Activated naive CD8-positive, alpha-beta T cell (primary cell): ENCODE data around the gene GRM7.

Experiments
- H3K27ac Mint-ChIP-seq: one replicate; pipeline ENCODE4 v1.8.0; 2021; ENCODE audit warnings: mixed read lengths
- H3K27me3 Mint-ChIP-seq: one replicate; pipeline ENCODE4 v1.8.0; 2021; ENCODE audit warnings: mixed read lengths
- H3K36me3 Mint-ChIP-seq: one replicate; pipeline ENCODE4 v1.8.0; 2021; ENCODE audit warnings: mixed read lengths
- H3K4me1 Mint-ChIP-seq: one replicate; pipeline ENCODE4 v1.8.0; 2021; ENCODE audit warnings: low read depth, mixed read lengths
- H3K4me3 Mint-ChIP-seq: one replicate; pipeline ENCODE4 v1.8.0; 2021; ENCODE audit warnings: mild to moderate bottlenecking, mixed read lengths
- H3K9me3 Mint-ChIP-seq: one replicate; pipeline ENCODE4 v1.8.0; 2021; ENCODE audit warnings: low read depth, mixed read lengths

The GRM7 gene

GRCh38 chr3:7266551-7266950 lies 405.6 kb downstream of the GRM7 start:
- H3K36me3 Mint-ChIP-seq: no peaks in the 10 kb centered on the region
- no peak overlapping the region for H3K27ac Mint-ChIP-seq
- no peak overlapping the region for H3K4me3 Mint-ChIP-seq
- H3K4me1 Mint-ChIP-seq: no peaks in the 10 kb centered on the region
- no peaks in the 10 kb centered on the region for H3K27me3 Mint-ChIP-seq
- peaks cover 4% of the 10 kb centered on the region for H3K9me3 Mint-ChIP-seq

GRCh38 chr3:7270731-7271130 lies 409.8 kb downstream of the GRM7 start:
- Mint-ChIP-seq H3K4me3 (no peak overlapping the region), H3K36me3 (no peaks in the 10 kb centered on the region), H3K27me3 (no peaks in the 10 kb centered on the region), H3K27ac (no peak overlapping the region), H3K4me1 (no peaks in the 10 kb centered on the region), H3K9me3 (peaks cover 4% of the 10 kb centered on the region)

- Mint-ChIP-seq H3K9me3 (peaks cover 4% of the 10 kb centered on the region), H3K36me3 (no peaks in the 10 kb centered on the region), H3K4me1 (no peaks in the 10 kb centered on the region), H3K27ac (no peak overlapping the region), H3K27me3 (no peaks in the 10 kb centered on the region), H3K4me3 (no peak overlapping the region)
These were observed 410.7 kb downstream of the GRM7 start for GRCh38 chr3:7271631-7272030.

- no peak overlapping the region for H3K27ac Mint-ChIP-seq
- no peaks in the 10 kb centered on the region for H3K4me1 Mint-ChIP-seq
- no peak overlapping the region for H3K4me3 Mint-ChIP-seq
- no peaks in the 10 kb centered on the region for H3K27me3 Mint-ChIP-seq
- peaks cover 3% of the 10 kb centered on the region for H3K9me3 Mint-ChIP-seq
- no peaks in the 10 kb centered on the region for H3K36me3 Mint-ChIP-seq
These were observed 411.3 kb downstream of the GRM7 start for GRCh38 chr3:7272203-7272602.

- H3K36me3 Mint-ChIP-seq: no peaks in the 10 kb centered on the region
- H3K9me3 Mint-ChIP-seq: no peaks in the 10 kb centered on the region
- no peaks in the 10 kb centered on the region for H3K4me1 Mint-ChIP-seq
- no peak overlapping the region for H3K27ac Mint-ChIP-seq
- H3K27me3 Mint-ChIP-seq: no peaks in the 10 kb centered on the region
- H3K4me3 Mint-ChIP-seq: no peak overlapping the region
These were observed 414.5 kb downstream of the GRM7 start for GRCh38 chr3:7275396-7275795.

GRCh38 chr3:7280318-7280717 lies 419.4 kb downstream of the GRM7 start:
- Mint-ChIP-seq H3K9me3 (no peaks in the 10 kb centered on the region), H3K4me1 (no peaks in the 10 kb centered on the region), H3K27me3 (peaks cover 2% of the 10 kb centered on the region), H3K27ac (no peak overlapping the region), H3K36me3 (no peaks in the 10 kb centered on the region), H3K4me3 (no peak overlapping the region)

- Mint-ChIP-seq H3K27me3 (peaks cover 2% of the 10 kb centered on the region), H3K36me3 (no peaks in the 10 kb centered on the region), H3K4me1 (no peaks in the 10 kb centered on the region), H3K27ac (no peak overlapping the region), H3K9me3 (no peaks in the 10 kb centered on the region), H3K4me3 (no peak overlapping the region)
These were observed 422.1 kb downstream of the GRM7 start for GRCh38 chr3:7282988-7283387.

GRCh38 chr3:7285505-7285904 lies 424.6 kb downstream of the GRM7 start:
- no peak overlapping the region for H3K4me3 Mint-ChIP-seq
- H3K27me3 Mint-ChIP-seq: peaks cover 2% of the 10 kb centered on the region
- H3K9me3 Mint-ChIP-seq: no peaks in the 10 kb centered on the region
- no peak overlapping the region for H3K27ac Mint-ChIP-seq
- no peaks in the 10 kb centered on the region for H3K36me3 Mint-ChIP-seq
- H3K4me1 Mint-ChIP-seq: no peaks in the 10 kb centered on the region

- no peaks in the 10 kb centered on the region for H3K36me3 Mint-ChIP-seq
- H3K4me3 Mint-ChIP-seq: no peak overlapping the region
- H3K4me1 Mint-ChIP-seq: peaks cover 4% of the 10 kb centered on the region
- H3K27me3 Mint-ChIP-seq: no peaks in the 10 kb centered on the region
- H3K27ac Mint-ChIP-seq: no peak overlapping the region
- H3K9me3 Mint-ChIP-seq: no peaks in the 10 kb centered on the region
These were observed 427.2 kb downstream of the GRM7 start for GRCh38 chr3:7288133-7288532.

GRCh38 chr3:7289121-7289520 lies 428.2 kb downstream of the GRM7 start:
- no peaks in the 10 kb centered on the region for H3K27me3 Mint-ChIP-seq
- peaks cover 4% of the 10 kb centered on the region for H3K4me1 Mint-ChIP-seq
- H3K9me3 Mint-ChIP-seq: no peaks in the 10 kb centered on the region
- no peak overlapping the region for H3K4me3 Mint-ChIP-seq
- no peaks in the 10 kb centered on the region for H3K36me3 Mint-ChIP-seq
- no peak overlapping the region for H3K27ac Mint-ChIP-seq

GRCh38 chr3:7290077-7290825 lies 429.3 kb downstream of the GRM7 start:
- Mint-ChIP-seq H3K4me3 (no peak overlapping the region), H3K4me1 (peaks cover 4% of the 10 kb centered on the region), H3K27me3 (no peaks in the 10 kb centered on the region), H3K36me3 (no peaks in the 10 kb centered on the region), H3K27ac (no peak overlapping the region), H3K9me3 (no peaks in the 10 kb centered on the region)

GRCh38 chr3:7292362-7292761 lies 431.4 kb downstream of the GRM7 start:
- Mint-ChIP-seq H3K27ac (no peak overlapping the region), H3K4me3 (no peak overlapping the region), H3K9me3 (no peaks in the 10 kb centered on the region), H3K36me3 (no peaks in the 10 kb centered on the region), H3K4me1 (peaks cover 4% of the 10 kb centered on the region), H3K27me3 (no peaks in the 10 kb centered on the region)

GRCh38 chr3:7293286-7293685 lies 432.4 kb downstream of the GRM7 start:
- Mint-ChIP-seq H3K4me1 (peaks cover 4% of the 10 kb centered on the region), H3K4me3 (no peak overlapping the region), H3K27me3 (no peaks in the 10 kb centered on the region), H3K27ac (no peak overlapping the region), H3K9me3 (no peaks in the 10 kb centered on the region), H3K36me3 (no peaks in the 10 kb centered on the region)

GRCh38 chr3:7305561-7305960 lies 444.6 kb downstream of the GRM7 start:
- Mint-ChIP-seq H3K27me3 (peaks cover 2% of the 10 kb centered on the region), H3K36me3 (no peaks in the 10 kb centered on the region), H3K4me1 (no peaks in the 10 kb centered on the region), H3K4me3 (no peak overlapping the region), H3K9me3 (peaks cover 14% of the 10 kb centered on the region), H3K27ac (no peak overlapping the region)

- Mint-ChIP-seq H3K27ac (no peak overlapping the region), H3K4me3 (no peak overlapping the region), H3K4me1 (no peaks in the 10 kb centered on the region)
These were observed 446.0 kb downstream of the GRM7 start for GRCh38 chr3:7306901-7307300.

GRCh38 chr3:7307410-7307809 lies 446.5 kb downstream of the GRM7 start:
- no peak overlapping the region for H3K4me3 Mint-ChIP-seq
- no peaks in the 10 kb centered on the region for H3K4me1 Mint-ChIP-seq
- no peaks in the 10 kb centered on the region for H3K36me3 Mint-ChIP-seq
- peaks cover 2% of the 10 kb centered on the region for H3K27me3 Mint-ChIP-seq
- H3K9me3 Mint-ChIP-seq: peaks cover 12% of the 10 kb centered on the region
- no peak overlapping the region for H3K27ac Mint-ChIP-seq

More at GRCh38 chr3:7306901-7307300, 446.0 kb downstream of the GRM7 start:
- Mint-ChIP-seq H3K9me3 (peaks cover 12% of the 10 kb centered on the region), H3K27me3 (peaks cover 2% of the 10 kb centered on the region), H3K36me3 (no peaks in the 10 kb centered on the region)
